ENCODE results near the gene CDADC1. TPM values are rescaled to one million over a fixed set of nuclear protein-coding genes. Genes with fewer than 3 reads are reported as not detected.

Gene CDADC1
- total RNA-seq, 1 experiment from 2014 or later: 7.6 TPM

DNA sequence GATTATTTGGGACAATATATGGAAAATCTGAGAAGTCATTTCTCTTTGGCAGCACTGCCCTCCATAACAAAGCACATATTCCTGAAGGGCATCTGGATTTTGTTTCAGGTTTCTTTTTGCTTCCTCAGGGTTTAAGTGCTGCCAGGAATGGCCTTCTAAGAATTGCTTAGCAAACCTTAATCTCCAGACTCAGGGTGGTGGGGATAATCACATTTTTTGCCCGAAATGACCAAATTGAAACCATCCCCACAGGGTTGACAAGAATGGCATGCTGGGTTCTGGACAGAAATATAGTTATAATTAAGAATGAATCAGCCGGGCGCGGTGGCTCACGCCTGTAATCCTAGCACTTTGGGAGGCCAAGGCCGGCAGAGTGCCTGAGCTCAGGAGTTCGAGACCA, 6.4 kb upstream of the CDADC1 start:
- Histone ChIP-seq H4K20me1 (ENCODE audit: insufficient read depth) (no peaks in the 10 kb centered on the region), H3K4me1 (ENCODE audit: control insufficient read depth in 1 of 2, insufficient read depth in 2 of 2, low read length in 2 of 2) (no peaks in the 10 kb centered on the region), H3K9me2 (ENCODE audit: insufficient read depth) (no peaks in the 10 kb centered on the region), H3K27me3 (ENCODE audit: insufficient read depth, low read length) (peaks cover 9% of the 10 kb centered on the region; the same call in 1 of the 2 replicates), H3K79me2 (ENCODE audit: insufficient read depth, low read length) (no peaks in the 10 kb centered on the region), H3K9me3 (ENCODE audit: control insufficient read depth in 1 of 2, insufficient read depth in 1 of 2, low read depth in 1 of 2, low read length in 2 of 2) (no peaks in the 10 kb centered on the region), H3K4me2 (ENCODE audit: low read length) (no peak overlapping the region), H3K36me3 (ENCODE audit: control insufficient read depth in 1 of 2, insufficient read depth in 2 of 2, low read length in 2 of 2) (no peaks in the 10 kb centered on the region), H3K4me3 (replicated peaks in 1 of 2; ENCODE audit: low read depth in 1 of 2, low read length in 2 of 2) (no peak overlapping the region), H3K9ac (ENCODE audit: low read length) (no peak overlapping the region), H2AFZ (ENCODE audit: low read depth, low read length, poor library complexity, severe bottlenecking) (no peak overlapping the region), H3K27ac (ENCODE audit: low read depth, low read length) (no peak overlapping the region)
- ChIA-PET RAD21 (ENCODE audit: low non-redundant PET in 1 of 2, low total read pairs in 2 of 2, uncharacterized antibody in 2 of 2, unreplicated experiment in 2 of 2) (no interaction called here), CTCF (no interaction called here), POLR2A (no interaction called here)
- no TSS peak for BruUV-seq (replicated peaks)
- ATAC-seq (no peak), DNase-seq (ENCODE audit: low read depth, low spot score) (no peak)
- intact Hi-C loops (cut with micrococcal nuclease): no loop called here
- TF ChIP-seq CEBPB (IDR thresholded peaks at IDR 0.05; ENCODE audit: low read depth): no peak
- TF ChIP-seq SIN3A (IDR thresholded peaks at IDR 0.05; ENCODE audit: low read depth): no peak
- TF ChIP-seq EZH2 (IDR thresholded peaks at IDR 0.05): no peak
- TF ChIP-seq RAD21 (IDR thresholded peaks at IDR 0.05; ENCODE audit: low read depth): no peak
- no peak for TF ChIP-seq EGR1 (IDR thresholded peaks at IDR 0.05; ENCODE audit: low read depth)
- no peak for TF ChIP-seq CBX3 (IDR thresholded peaks at IDR 0.05; ENCODE audit: low read depth)
- TF ChIP-seq ZFX (IDR thresholded peaks at IDR 0.05): no peak
- no peak for TF ChIP-seq MAX (IDR thresholded peaks at IDR 0.05)
- TF ChIP-seq ZBTB33 (IDR thresholded peaks at IDR 0.05; ENCODE audit: extremely low read depth, insufficient replicate concordance, low read length): no peak
- TF ChIP-seq ZNF274 (IDR thresholded peaks at IDR 0.05; ENCODE audit: low read depth, low read length): no peak
- TF ChIP-seq SP1 (IDR thresholded peaks at IDR 0.05; ENCODE audit: low read depth): no peak
- no peak for TF ChIP-seq FOSL1 (IDR thresholded peaks at IDR 0.05; ENCODE audit: low read depth)
- TF ChIP-seq, protein P1, sequence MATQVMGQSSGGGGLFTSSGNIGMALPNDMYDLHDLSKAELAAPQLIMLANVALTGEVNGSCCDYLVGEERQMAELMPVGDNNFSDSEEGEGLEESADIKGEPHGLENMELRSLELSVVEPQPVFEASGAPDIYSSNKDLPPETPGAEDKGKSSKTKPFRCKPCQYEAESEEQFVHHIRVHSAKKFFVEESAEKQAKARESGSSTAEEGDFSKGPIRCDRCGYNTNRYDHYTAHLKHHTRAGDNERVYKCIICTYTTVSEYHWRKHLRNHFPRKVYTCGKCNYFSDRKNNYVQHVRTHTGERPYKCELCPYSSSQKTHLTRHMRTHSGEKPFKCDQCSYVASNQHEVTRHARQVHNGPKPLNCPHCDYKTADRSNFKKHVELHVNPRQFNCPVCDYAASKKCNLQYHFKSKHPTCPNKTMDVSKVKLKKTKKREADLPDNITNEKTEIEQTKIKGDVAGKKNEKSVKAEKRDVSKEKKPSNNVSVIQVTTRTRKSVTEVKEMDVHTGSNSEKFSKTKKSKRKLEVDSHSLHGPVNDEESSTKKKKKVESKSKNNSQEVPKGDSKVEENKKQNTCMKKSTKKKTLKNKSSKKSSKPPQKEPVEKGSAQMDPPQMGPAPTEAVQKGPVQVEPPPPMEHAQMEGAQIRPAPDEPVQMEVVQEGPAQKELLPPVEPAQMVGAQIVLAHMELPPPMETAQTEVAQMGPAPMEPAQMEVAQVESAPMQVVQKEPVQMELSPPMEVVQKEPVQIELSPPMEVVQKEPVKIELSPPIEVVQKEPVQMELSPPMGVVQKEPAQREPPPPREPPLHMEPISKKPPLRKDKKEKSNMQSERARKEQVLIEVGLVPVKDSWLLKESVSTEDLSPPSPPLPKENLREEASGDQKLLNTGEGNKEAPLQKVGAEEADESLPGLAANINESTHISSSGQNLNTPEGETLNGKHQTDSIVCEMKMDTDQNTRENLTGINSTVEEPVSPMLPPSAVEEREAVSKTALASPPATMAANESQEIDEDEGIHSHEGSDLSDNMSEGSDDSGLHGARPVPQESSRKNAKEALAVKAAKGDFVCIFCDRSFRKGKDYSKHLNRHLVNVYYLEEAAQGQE (IDR thresholded peaks at IDR 0.05; ENCODE audit: low read depth): no peak
- TF ChIP-seq ATF3 (IDR thresholded peaks at IDR 0.05): no peak
- no peak for TF ChIP-seq SRF (IDR thresholded peaks at IDR 0.05; ENCODE audit: low read depth)
- no peak for TF ChIP-seq POLR2A (IDR thresholded peaks at IDR 0.05; ENCODE audit: borderline replicate concordance, extremely low read depth, insufficient read depth, insufficient read length)
- no peak for TF ChIP-seq JUND (IDR thresholded peaks at IDR 0.05)
- no peak for TF ChIP-seq ELF1 (IDR thresholded peaks at IDR 0.05; ENCODE audit: borderline replicate concordance, low read depth)
- TF ChIP-seq, protein P2, sequence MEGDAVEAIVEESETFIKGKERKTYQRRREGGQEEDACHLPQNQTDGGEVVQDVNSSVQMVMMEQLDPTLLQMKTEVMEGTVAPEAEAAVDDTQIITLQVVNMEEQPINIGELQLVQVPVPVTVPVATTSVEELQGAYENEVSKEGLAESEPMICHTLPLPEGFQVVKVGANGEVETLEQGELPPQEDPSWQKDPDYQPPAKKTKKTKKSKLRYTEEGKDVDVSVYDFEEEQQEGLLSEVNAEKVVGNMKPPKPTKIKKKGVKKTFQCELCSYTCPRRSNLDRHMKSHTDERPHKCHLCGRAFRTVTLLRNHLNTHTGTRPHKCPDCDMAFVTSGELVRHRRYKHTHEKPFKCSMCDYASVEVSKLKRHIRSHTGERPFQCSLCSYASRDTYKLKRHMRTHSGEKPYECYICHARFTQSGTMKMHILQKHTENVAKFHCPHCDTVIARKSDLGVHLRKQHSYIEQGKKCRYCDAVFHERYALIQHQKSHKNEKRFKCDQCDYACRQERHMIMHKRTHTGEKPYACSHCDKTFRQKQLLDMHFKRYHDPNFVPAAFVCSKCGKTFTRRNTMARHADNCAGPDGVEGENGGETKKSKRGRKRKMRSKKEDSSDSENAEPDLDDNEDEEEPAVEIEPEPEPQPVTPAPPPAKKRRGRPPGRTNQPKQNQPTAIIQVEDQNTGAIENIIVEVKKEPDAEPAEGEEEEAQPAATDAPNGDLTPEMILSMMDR (IDR thresholded peaks at IDR 0.05 in 2 of 3, conservative IDR thresholded peaks at IDR 0.05 in 1 of 3; ENCODE audit: borderline replicate concordance in 1 of 3, insufficient read depth in 1 of 3, low read depth in 2 of 3, low read length in 2 of 3): no peak
- no peak for TF ChIP-seq POLR2AphosphoS5 (IDR thresholded peaks at IDR 0.05; ENCODE audit: low read depth, low read length)
